IMR-90 (cell line): Measurements from ENCODE around the gene ESR2. TPM values are rescaled to one million over a fixed set of nuclear protein-coding genes. Genes with fewer than 3 reads are reported as not detected.
"Not testable (repeated sequence)": the region's sequence is repeated elsewhere in the genome, so short reads cannot be mapped to it uniquely, and the experiment has no call there.

Source experiments
- ATAC-seq: fragments of 200-7000 bp; cut with Tn5 transposase; 2 replicates; pipeline ENCODE4 v1.9.1; 2020; ENCODE audit warnings: low read depth, mild to moderate bottlenecking, moderate library complexity
- BruUV-seq: library from RNA; stranded (reverse); fragments of 400-500 nt; replicated peaks from 2 replicates; lab custom pipeline; 2021; lab: Mats Ljungman, UMichigan
- CTCF ChIA-PET: fragments of 300-600 bp; formaldehyde crosslinking; extraction: SDS; loops from one replicate; lab custom pipeline; 2021; ENCODE audit warnings: antibody characterized with exemption; lab: Yijun Ruan, JAX
- POLR2A ChIA-PET: fragments of 300-600 bp; sonication (Branson Sonifier 250); formaldehyde crosslinking; loops from one replicate; lab custom pipeline; 2022; ENCODE audit warnings: antibody characterized with exemption; ENCODE audit not compliant: unreplicated experiment; lab: Charles Lee
- DNase-seq: peaks from one replicate; pipeline ENCODE4 v3.0.0; 2013
- H2AFZ ChIP-seq: replicated peaks from 2 replicates; pipeline ENCODE3; 2013; ENCODE audit warnings: low read length, mild to moderate bottlenecking; ENCODE audit not compliant: poor library complexity
- H2AK5ac ChIP-seq: 2 replicates; pipeline ENCODE4 v1.6.1; 2013; ENCODE audit warnings: low read depth, low read length, inconsistent platforms
- H2AK9ac ChIP-seq: replicated peaks from 2 replicates; pipeline ENCODE3; 2013; ENCODE audit warnings: mild to moderate bottlenecking, low read depth, low read length, moderate library complexity; ENCODE audit not compliant: poor library complexity
- H2BK120ac ChIP-seq: 2 replicates; pipeline ENCODE4 v1.6.1; 2013; ENCODE audit warnings: low read depth, low read length, inconsistent platforms
- H2BK15ac ChIP-seq: 3 replicates; pipeline ENCODE4 v1.6.1; 2013; ENCODE audit warnings: low read depth, low read length, inconsistent platforms
- H2BK20ac ChIP-seq: 2 replicates; pipeline ENCODE4 v1.6.1; 2013; ENCODE audit warnings: low read depth, mild to moderate bottlenecking, inconsistent platforms, low read length, moderate library complexity
- H2BK5ac ChIP-seq: 2 replicates; pipeline ENCODE4 v1.6.1; 2013; ENCODE audit warnings: mild to moderate bottlenecking, low read depth, low read length, inconsistent platforms; ENCODE audit not compliant: poor library complexity, severe bottlenecking
- H3K14ac ChIP-seq: replicated peaks from 2 replicates; pipeline ENCODE4 v1.6.1; 2013; ENCODE audit warnings: low read depth, low read length, inconsistent platforms
- H3K18ac ChIP-seq: 2 replicates; pipeline ENCODE4 v1.6.1; 2013; ENCODE audit warnings: low read depth, low read length, control low read depth
- H3K23ac ChIP-seq: 2 replicates; pipeline ENCODE4 v1.6.1; 2013; ENCODE audit warnings: low read depth, low read length, inconsistent platforms
- H3K27ac ChIP-seq: 2 replicates; pipeline ENCODE4 v1.5.1; 2013; ENCODE audit warnings: mild to moderate bottlenecking, control low read depth, low read length; ENCODE audit not compliant: insufficient read depth
- H3K27me3 ChIP-seq: 2 replicates; pipeline ENCODE4 v1.6.1; 2013; ENCODE audit warnings: low read length; ENCODE audit not compliant: control insufficient read depth, insufficient read depth
- H3K36me3 ChIP-seq: 2 replicates; pipeline ENCODE4 v1.6.1; 2013; ENCODE audit warnings: low read length, mixed read lengths; ENCODE audit not compliant: control insufficient read depth, insufficient read depth
- H3K4ac ChIP-seq: 2 replicates; pipeline ENCODE4 v1.6.1; 2013; ENCODE audit warnings: low read depth, low read length, inconsistent platforms
- H3K4me1 ChIP-seq: 2 replicates; pipeline ENCODE4 v1.6.1; 2013; ENCODE audit warnings: low read length, mixed read lengths; ENCODE audit not compliant: control insufficient read depth, insufficient read depth
- H3K4me2 ChIP-seq: 2 replicates; pipeline ENCODE4 v1.6.1; 2013; ENCODE audit warnings: low read depth, mild to moderate bottlenecking, control low read depth, low read length, moderate library complexity
- H3K4me3 ChIP-seq: 2 replicates; pipeline ENCODE4 v1.5.1; 2013; ENCODE audit warnings: low read depth, mild to moderate bottlenecking, control low read depth, low read length, moderate library complexity; ENCODE audit not compliant: insufficient read depth
- H3K56ac ChIP-seq: 2 replicates; pipeline ENCODE4 v1.6.1; 2013; ENCODE audit warnings: low read length, inconsistent platforms; ENCODE audit not compliant: insufficient read depth; ENCODE audit errors: extremely low read depth
- H3K79me1 ChIP-seq, 2 experiments: 2 replicates each; pipeline ENCODE4 v1.6.1; 2013; ENCODE audit warnings: low read length in 2 of 2, inconsistent platforms in 1 of 2, low read depth in 1 of 2
- H3K9ac ChIP-seq: 2 replicates; pipeline ENCODE4 v1.6.1; 2013; ENCODE audit warnings: low read depth, low read length, control low read depth
- H3K9me1 ChIP-seq: 2 replicates; pipeline ENCODE4 v1.6.1; 2013; ENCODE audit warnings: low read length, inconsistent platforms; ENCODE audit not compliant: insufficient read depth
- H3K9me3 ChIP-seq: 2 replicates; pipeline ENCODE4 v1.6.1; 2013; ENCODE audit warnings: low read length; ENCODE audit not compliant: control insufficient read depth, insufficient read depth
- H4K20me1 ChIP-seq: 2 replicates; pipeline ENCODE4 v1.6.1; 2013; ENCODE audit warnings: low read length, inconsistent platforms; ENCODE audit not compliant: insufficient read depth
- H4K5ac ChIP-seq: 2 replicates; pipeline ENCODE4 v1.6.1; 2013; ENCODE audit warnings: mild to moderate bottlenecking, low read depth, low read length, control low read depth
- H4K8ac ChIP-seq, 2 experiments: 2 replicates each; pipeline ENCODE4 v1.6.1; 2013; ENCODE audit warnings: low read depth in 2 of 2, low read length in 2 of 2, control low read depth in 1 of 2, inconsistent platforms in 1 of 2
- H4K91ac ChIP-seq: 2 replicates; pipeline ENCODE4 v1.6.1; 2013; ENCODE audit warnings: low read depth, low read length, inconsistent platforms; ENCODE audit not compliant: insufficient read depth
- WGBS, 2 experiments: methylation state at CpG; one replicate each; pipeline versions ENCODE4 v1.1.5 to v1.1.7; 2013; ENCODE audit warnings: missing lambda C conversion rate in 2 of 2; ENCODE audit not compliant: insufficient read length in 1 of 2; ENCODE audit errors: extremely low coverage in 2 of 2; 5-methylcytosine and 5-hydroxymethylcytosine counted together
- dilution Hi-C: fragments of 300-500 bp; cut with HindIII; formaldehyde crosslinking; loops from one replicate; pipeline ENCODE4 v1.14.3; 2018; ENCODE audit warnings: low sequenced_read_pairs; ENCODE audit not compliant: unreplicated experiment
- in situ Hi-C: fragments of 300-500 bp; cut with MboI; formaldehyde crosslinking; loops from 3 replicates; pipeline ENCODE4 v1.14.3; 2019; ENCODE audit warnings: low sequenced_read_pairs, inconsistent platforms, mixed read lengths
- intact Hi-C: fragments of 100-400 bp; cut with micrococcal nuclease; formaldehyde crosslinking; loops from 2 replicates; pipeline ENCODE4 v1.10.0; 2022
- polyA plus RNA-seq, 3 experiments: library from polyadenylated mRNA; depleted of rRNA; stranded (reverse); fragments of >200 nt; gene quantifications; 2 replicates each; pipeline ENCODE4 v1.2.3, GENCODE V29; 2012; ENCODE audit warnings: low replicate concordance in 1 of 3
- total RNA-seq: library from RNA; depleted of rRNA; stranded (reverse); fragments of >200 nt; gene quantifications from 2 replicates; pipeline ENCODE4 v1.2.3, GENCODE V29; 2012

The ESR2 gene
- total and polyA plus RNA-seq, 2 of the 4 experiments (the other 2 are of a cell fraction), result under 0.01 to 0.03 TPM

- in situ Hi-C loops, H3K79me1 ChIP-seq, H3K4me3 ChIP-seq, H2BK5ac ChIP-seq, H3K9me1 ChIP-seq, BruUV-seq, H3K4me2 ChIP-seq, H2BK120ac ChIP-seq, intact Hi-C loops, H3K4me1 ChIP-seq, H3K27me3 ChIP-seq, H4K91ac ChIP-seq, H4K5ac ChIP-seq, POLR2A ChIA-PET, H3K23ac ChIP-seq, H4K20me1 ChIP-seq, H2AFZ ChIP-seq, H3K4ac ChIP-seq, H3K9me3 ChIP-seq, dilution Hi-C loops, H3K9ac ChIP-seq, ATAC-seq, H3K56ac ChIP-seq, H2BK15ac ChIP-seq, H2AK9ac ChIP-seq, H4K8ac ChIP-seq, H2AK5ac ChIP-seq, H3K36me3 ChIP-seq, H3K14ac ChIP-seq, DNase-seq, H2BK20ac ChIP-seq, CTCF ChIA-PET, H3K27ac ChIP-seq, H3K18ac ChIP-seq: not testable (repeated sequence)
- 90% methylated on average over 3 of the region's 6 CpGs; no CpG with 5 or more reads in 1 of the 2 experiments for WGBS, 2 experiments
Observed at GRCh38 chr14:64210912-64211311, 83.3 kb downstream of the ESR2 start.
